HG03558 (cell line): ENCODE data around the gene PRSS22.

Experiments
- ATAC-seq: cut with Tn5 transposase; IDR thresholded peaks from one replicate; pipeline ENCODE4 v1.9.1; 2021; ENCODE audit warnings: moderate number of reproducible peaks; ENCODE audit not compliant: unreplicated experiment; ENCODE audit errors: extremely low read depth

PRSS22 gene

GRCh38 chr16:2817340-2818271 lies 40.4 kb downstream of the PRSS22 start:
- no peak for ATAC-seq

GRCh38 chr16:2816751-2817339 lies 41.1 kb downstream of the PRSS22 start, which contains the start of gene PRSS21:
PRSS21 (plus strand) TSS chr16:2817237; CDS start chr16:2817269, 32 bp downstream.
- no peak for ATAC-seq

- no peak for ATAC-seq
Observed at GRCh38 chr16:2815299-2815771, 42.6 kb downstream of the PRSS22 start.

GRCh38 chr16:2814551-2815298 lies 43.2 kb downstream of the PRSS22 start:
- no peak for ATAC-seq

- no peak for ATAC-seq
Observed at GRCh38 chr16:2813771-2814221, 44.2 kb downstream of the PRSS22 start.

- no peak for ATAC-seq
Observed at GRCh38 chr16:2811703-2812471, 46.1 kb downstream of the PRSS22 start.

GRCh38 chr16:2810651-2811050 lies 47.3 kb downstream of the PRSS22 start:
- no peak for ATAC-seq

- no peak for ATAC-seq
Observed at GRCh38 chr16:2809149-2809760, 48.7 kb downstream of the PRSS22 start.

- ATAC-seq = no peak
Observed at GRCh38 chr16:2808181-2808580, 49.8 kb downstream of the PRSS22 start.

- ATAC-seq = no peak
Observed at GRCh38 chr16:2806286-2806685, 51.7 kb downstream of the PRSS22 start.

- no peak for ATAC-seq
Observed at GRCh38 chr16:2804728-2805127, 53.2 kb downstream of the PRSS22 start.

GRCh38 chr16:2803545-2804195 lies 54.3 kb downstream of the PRSS22 start:
- no peak for ATAC-seq
